GM18907 (cell line): ENCODE results near the gene FAM136A.
"Not testable (repeated sequence)": the region's sequence is repeated elsewhere in the genome, so short reads cannot be mapped to it uniquely, and the experiment has no call there.

Experiments used
- ATAC-seq: cut with Tn5 transposase; IDR thresholded peaks from one replicate; pipeline ENCODE4 v1.9.1; 2021; ENCODE audit warnings: mild to moderate bottlenecking, moderate library complexity; ENCODE audit not compliant: unreplicated experiment

FAM136A gene

DNA sequence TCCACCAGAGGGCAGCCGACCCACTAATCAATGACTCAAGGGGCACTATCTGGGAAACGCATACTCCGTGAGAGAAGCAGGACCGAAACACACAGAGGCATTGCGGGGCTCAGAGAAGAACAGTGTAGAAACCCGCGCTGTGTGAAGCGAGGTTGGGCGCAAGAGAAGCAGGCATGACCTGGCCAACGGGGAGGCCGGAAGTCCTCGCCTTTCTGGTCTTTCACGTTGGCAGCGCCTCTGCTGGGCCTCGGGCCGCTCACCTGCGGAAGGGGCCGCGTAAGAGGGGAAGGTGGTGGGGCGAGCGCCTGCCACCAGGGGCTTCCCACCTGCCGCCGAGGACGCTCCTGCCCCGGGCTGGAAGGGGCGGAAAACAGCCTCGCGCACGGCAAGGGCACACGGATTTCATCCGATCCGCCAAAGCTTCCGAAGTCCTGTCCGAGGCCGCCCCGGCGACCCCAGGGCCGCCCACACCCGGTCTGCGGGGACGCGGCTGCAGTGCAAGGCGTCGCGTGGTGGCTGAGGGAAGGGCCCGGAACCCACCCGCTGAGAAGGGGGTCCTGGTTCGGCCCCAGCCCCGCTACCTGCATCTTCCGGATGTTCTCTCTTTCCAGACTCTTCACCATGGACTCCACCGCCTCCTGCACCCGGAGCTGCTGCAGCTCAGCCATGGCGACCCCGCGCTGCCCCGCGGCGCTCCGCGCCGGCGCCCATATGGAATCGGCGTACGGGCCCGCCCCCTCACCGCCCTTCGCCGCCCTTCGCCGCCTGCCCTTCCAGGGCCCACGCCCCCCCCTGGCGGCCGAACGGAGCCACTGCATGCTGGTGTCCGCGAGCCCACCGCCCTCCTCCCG, at the start of gene FAM136A:
Gene FAM136A (minus strand): TSS at position 724 of the 851 bp plus-strand sequence. CDS start 56 bp downstream, at position 668.
- ATAC-seq: peak; percentile 77

DNA sequence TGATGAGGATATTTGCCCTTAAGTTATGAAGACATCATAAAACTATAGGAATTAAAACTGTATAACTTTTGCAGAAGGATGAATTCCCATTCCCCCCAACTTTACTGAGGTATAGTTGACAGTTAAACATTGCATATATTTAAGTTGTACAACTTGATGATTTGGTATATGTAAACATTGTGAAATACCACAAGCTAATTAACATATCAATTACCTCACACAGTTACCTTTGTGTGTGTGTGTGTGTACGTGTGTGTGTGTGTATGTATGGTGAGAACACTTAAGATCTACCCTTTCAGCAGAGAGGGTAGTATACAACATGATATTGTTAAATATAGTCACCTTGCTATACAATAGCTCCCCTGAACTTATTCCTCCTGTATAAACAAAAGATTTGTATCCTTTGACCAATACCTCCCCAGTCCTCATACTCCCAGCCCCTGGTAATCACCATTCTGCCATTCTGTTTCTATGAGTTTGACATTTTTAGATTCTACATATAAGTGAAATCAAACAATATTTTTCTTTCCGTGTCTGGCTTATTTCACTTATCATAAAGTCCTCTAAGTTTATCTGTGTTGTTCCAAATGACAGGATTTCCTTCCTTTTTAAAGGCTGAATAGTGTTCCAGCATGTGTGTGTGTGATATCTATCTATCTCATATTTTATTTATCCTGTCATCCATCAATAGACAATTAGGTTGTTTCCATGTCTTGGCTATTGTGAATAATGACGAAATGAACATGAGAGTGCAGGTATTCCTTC, 48.2 kb upstream of the FAM136A start:
- ATAC-seq: no peak

DNA sequence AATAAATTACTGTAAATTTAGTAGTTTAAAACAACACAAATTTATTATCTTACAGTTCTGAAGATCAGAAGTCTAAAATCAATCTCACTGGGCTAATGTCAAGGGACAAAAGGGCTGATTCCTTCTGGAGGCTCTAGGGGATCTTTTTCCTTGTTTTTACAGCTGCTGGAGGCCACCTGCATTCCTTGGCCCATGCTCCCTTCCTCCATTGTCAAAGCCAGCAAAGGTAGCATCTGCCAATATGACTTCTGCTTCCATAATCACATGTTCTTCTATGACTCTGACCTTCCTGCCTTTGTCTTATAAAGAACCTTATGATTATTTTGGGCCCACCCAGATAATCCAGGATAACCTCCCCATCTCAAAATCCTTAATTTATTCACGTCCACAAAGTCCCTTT, 46.0 kb upstream of the FAM136A start:
- no peak for ATAC-seq

- ATAC-seq: no peak
These were observed 42.3 kb upstream of the FAM136A start for GRCh38 chr2:70344195-70344594.

DNA sequence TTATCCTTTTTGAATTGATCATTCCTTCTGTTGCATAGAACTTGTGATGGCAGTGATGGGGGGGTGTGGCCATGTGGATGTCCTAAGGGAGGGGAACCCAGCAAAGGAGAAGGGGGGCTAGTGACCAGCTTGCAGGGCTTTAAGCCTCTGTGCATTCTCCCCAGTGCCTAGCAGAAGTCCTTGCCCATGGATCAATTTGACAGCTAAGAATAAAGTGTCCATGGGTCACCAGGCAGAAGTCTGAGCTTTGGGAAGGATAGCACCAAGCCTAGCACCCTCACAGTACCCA, 39.6 kb upstream of the FAM136A start:
- no peak for ATAC-seq

DNA sequence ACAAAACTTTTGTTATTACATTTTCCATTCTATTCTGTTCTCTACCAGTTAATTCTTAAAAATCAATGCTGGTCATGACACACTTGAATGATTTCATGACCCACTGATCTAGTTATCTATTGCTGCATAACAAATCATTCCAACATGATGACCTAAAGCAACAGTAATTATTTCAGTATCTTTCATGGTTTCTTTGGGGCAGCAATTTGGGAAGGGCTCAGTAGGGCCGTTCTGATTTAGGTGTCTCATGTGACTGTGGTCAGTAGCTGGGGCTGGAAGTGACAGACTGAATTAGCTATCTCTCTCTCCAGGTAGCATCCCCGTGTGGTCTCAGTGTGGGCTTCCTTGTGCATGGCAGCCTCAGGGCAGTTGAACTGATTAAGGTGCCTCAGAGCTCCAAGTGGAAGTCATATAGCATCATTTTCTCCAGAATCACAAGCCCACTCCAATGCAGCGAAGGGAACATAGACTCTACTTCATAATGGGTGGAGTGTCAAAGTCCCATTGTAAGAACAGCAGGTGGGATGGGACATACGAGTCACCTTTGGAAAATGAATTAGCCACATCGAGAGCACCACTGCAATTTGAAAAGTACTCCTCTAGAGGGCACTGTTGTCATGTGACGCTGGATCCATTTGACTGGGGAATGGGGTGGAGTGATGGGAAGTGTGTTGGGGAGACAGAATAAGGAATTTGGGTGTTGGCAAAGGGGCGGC, 39.1 kb upstream of the FAM136A start:
- no peak for ATAC-seq

DNA sequence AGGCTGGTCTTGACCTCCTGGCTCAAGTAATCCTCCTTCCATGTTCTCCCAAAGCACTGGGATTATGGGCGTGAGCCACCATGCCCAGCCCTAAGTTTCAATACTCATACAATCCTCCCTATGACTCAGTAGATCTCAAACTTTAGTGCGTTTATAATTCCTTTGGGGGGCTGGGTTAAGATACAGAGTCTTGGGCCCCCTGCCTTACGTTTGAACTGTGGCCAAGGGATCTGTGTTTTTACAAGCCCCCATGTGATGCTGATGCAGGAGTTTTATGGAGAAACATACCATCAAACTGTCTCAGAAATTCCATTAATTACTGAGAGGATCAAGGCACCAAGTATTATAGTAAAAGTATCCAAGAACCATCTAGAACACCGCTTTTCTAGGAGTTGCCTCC, 38.2 kb upstream of the FAM136A start:
- ATAC-seq: no peak

DNA sequence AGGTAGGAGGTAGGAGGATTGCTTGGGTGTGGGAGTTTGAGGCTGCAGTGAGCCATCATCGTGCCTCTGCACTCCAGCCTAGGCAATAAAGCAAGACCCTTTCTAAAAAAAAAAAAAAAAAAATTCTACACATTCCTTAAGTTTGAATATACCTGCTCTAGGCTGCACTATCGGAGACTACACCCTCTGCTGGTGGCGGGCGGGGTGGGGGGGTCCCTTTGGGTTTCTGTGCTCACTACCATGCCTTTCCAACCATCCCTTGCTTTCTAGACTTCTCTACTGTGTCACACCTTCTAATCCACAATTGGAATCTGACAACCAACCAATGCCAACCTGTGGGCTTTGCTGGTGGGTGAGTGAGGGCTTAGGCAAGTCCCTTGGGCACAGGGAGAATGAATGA, 34.7 kb upstream of the FAM136A start:
- no peak for ATAC-seq

GRCh38 chr2:70331012-70331411, 29.1 kb upstream of the FAM136A start:
- ATAC-seq: no peak

DNA sequence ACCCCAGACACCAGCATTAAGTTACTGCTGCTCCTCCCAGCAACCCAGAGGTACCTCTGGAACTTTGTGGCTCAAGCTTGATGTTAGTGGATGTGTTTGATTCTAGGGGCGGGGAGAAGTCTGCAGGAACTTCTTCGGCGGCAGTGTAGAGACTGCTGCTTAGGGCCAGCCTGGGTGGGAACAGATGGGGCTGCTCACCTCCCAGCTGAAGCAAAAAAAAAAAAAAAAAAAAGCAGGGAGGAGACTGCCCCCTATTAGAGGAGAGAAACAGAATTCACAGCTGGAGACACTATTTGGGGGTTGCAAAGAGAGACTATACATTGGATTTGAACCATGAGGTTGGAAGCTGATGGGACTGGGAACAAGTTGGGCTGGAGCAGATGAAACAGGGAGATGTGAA, 28.6 kb upstream of the FAM136A start:
- ATAC-seq: no peak

DNA sequence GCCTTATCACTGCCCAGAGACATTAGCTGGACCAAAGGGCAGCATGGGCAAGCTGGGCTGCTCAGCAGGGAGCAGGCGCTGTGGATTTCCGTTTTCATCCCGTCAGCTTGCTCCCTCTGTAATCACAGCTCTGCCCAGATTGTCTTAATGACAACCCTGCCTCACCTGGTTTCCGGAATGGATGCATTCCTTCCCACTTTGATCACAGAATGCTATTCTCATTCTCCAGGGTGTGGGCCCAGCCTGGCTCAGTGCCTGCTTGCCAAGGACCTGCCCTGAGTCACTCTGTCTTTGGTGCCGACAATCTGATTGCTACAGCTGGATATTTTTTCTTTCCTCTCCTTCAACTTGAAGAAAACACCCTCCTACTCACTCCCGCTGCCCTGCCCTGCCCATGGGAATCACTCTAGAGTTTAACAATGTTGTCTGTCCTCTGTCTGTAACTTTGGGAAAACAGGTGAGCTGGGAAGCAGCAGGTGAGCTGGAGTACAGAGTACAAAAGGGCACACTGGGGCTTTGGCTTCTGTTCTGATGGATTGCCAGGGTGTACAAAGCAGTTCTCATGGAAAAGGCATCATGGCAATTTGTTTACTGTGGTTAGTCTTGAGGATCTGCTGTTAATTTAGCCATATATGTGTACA, 27.2 kb upstream of the FAM136A start:
- no peak for ATAC-seq

GRCh38 chr2:70325875-70326274, 24.0 kb upstream of the FAM136A start:
- no peak for ATAC-seq

- ATAC-seq: no peak
These were observed 20.7 kb upstream of the FAM136A start for GRCh38 chr2:70322518-70322917.

DNA sequence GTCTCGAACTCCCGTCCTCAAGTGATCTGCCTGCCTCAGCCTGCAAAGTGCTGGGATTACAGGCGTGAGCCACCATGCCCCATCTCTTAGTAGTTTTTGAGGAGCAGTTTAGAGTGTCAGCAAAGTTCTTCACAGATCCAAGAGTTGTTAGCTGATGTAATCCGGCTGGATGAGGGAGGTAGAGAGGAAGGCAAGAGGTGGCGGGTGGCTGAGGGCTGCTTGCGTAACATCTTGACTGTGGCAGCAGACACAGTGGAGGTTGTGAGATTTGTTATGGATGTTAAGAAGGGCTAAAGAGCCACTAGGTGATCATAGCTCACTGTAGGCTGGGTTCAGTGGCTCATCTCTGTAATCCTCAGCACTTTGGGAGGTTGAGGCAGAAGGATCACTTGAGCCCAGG, 19.5 kb upstream of the FAM136A start:
- ATAC-seq: no peak

- no peak for ATAC-seq
These were observed 12.8 kb upstream of the FAM136A start for GRCh38 chr2:70314640-70315039.

- ATAC-seq: no peak
These were observed 10.7 kb upstream of the FAM136A start for GRCh38 chr2:70312560-70312959.

DNA sequence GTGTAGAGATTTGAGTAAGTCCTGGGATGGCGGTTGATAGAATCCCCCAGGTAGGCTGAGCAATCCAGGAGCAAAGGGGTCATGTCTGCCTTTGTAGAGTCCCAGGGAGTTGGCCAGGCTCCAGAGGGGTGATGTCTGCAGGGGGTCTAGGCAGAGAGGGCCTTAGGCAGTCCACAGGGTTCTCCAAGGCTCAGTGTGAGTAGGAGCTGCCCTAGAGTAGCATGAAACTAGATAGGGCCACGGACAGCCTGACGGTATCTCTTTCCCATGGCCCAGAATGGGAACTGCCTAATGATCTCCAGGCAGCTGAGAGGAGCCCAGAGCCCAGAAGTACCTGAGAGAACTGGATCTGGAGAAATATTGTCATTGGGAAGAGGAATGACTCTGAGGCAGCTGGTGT, 9.0 kb upstream of the FAM136A start:
- ATAC-seq: no peak

DNA sequence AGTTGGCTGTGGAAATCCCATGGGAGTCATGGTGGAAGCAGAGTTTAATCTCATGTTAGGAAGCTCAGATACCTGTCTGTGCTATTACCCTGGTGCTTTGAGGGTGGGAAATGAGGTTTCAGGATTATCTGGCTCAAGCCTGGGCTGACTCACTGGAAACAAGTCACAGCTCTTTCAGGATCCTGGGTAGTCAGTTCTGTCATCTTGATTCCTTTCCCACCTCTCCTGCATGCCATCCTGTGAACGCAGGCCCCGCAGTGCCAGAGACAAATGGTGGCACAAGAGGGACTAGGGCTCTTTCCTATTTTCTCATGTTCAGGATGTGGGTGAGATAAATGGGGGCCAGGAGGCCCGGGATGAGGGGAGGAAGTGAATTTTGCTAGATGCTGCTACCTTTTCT, 3.7 kb upstream of the FAM136A start:
- no peak for ATAC-seq

- no peak for ATAC-seq
These were observed 2.6 kb upstream of the FAM136A start for GRCh38 chr2:70304498-70304897.

GRCh38 chr2:70303186-70303585, 1.3 kb upstream of the FAM136A start:
- no peak for ATAC-seq

GRCh38 chr2:70302195-70302546, 304 bp upstream of the FAM136A start:
- not testable (repeated sequence) for ATAC-seq
